HG03520 (cell line): ENCODE measurements around the gene GATA5.

Experiments
- ATAC-seq: cut with Tn5 transposase; IDR thresholded peaks from one replicate; pipeline ENCODE4 v1.9.1; 2021; ENCODE audit warnings: mild to moderate bottlenecking, moderate library complexity; ENCODE audit not compliant: unreplicated experiment

GATA5 gene

GRCh38 chr20:62488470-62488869, 12.7 kb upstream of the GATA5 start:
- no peak for ATAC-seq

GRCh38 chr20:62487561-62488354, 12.0 kb upstream of the GATA5 start:
- ATAC-seq, result no peak

GRCh38 chr20:62487118-62487517, 11.3 kb upstream of the GATA5 start:
- no peak for ATAC-seq

DNA sequence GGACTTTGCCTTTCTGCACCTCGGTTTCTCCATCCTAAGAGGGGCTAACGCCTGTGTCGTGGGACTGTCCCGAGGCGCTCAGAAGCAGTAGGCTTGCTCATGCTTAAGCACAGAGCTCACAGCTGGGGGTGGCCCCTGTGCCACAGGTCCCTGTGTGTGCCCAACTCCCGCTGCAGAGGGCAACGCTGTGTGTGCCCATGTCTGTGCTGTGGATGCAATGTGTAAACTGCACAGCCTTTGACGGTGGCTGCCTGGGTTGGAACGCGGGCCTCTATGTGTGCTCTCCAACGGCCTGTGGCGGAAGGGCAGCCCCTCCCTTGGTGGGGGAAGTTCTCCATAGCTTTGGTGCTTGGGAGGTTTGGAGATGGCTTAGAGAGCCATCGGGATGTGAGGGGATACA, 10.7 kb upstream of the GATA5 start:
- no peak for ATAC-seq

DNA sequence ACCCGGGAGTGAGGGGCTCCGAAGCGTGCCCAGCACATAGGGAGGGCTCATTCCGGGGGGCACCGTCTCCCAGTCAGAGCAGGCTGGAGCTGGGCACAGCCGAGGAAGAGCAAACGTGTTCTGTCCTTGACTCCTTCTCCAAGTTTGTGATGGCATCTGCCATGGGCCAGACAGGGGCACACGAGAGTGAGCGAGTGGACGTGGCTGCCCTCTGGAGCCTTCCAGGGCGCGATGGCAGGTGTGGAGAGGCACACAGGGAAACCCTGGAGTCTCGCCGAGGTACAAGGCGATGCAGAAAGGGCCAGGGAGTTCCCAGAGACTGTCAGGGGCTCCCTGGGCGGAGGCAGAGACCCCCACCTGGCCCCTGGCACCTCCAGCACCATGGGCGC, 9.9 kb upstream of the GATA5 start:
- no peak for ATAC-seq

- no peak for ATAC-seq
These were observed 9.4 kb upstream of the GATA5 start for GRCh38 chr20:62485062-62485700.

GRCh38 chr20:62484478-62484877, 8.7 kb upstream of the GATA5 start:
- no peak for ATAC-seq

DNA sequence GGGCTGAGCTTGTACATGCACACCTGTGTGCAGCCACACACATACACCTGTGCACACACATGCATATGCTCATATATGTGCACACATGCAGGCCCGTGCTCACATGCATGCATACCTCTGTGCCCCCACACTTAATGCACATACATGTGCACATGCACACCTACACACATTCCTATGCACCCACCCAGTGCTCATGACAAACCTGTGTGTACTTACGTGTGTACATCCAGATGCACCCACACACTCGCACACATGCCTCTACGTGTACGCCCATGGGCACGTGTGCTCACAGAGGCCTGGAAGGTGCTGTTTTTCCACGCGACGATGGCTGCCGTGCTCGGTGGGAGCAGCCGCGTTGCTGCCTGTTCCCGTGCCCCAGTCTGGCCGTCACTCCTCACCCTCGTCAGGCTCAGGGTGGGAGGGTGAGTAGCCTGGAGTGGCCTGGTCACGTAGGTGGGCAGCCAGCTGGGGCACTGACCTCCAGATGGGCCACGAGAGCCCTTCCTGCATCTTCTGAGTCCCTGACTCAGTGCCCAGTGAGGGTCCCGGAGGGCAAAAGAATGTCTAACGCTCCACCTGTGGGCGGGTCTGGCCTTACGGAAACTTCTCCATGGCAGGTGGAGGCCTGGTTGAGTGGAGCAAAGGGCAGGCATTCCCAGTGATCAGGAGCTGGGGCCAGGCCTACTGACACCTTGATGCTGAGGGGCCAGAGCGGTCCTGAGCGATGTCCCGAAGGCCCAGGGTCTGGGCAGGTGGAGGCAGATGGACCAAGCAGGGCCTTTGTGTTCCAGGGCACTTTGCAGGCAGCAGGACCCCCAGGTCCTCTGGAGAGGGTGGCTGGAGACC, 8.0 kb upstream of the GATA5 start:
- ATAC-seq, result no peak

- no peak for ATAC-seq
These were observed 7.2 kb upstream of the GATA5 start for GRCh38 chr20:62482974-62483373.

GRCh38 chr20:62482146-62482809, 6.5 kb upstream of the GATA5 start:
- no peak for ATAC-seq

GRCh38 chr20:62481425-62482145, 5.8 kb upstream of the GATA5 start:
- ATAC-seq, result no peak

DNA sequence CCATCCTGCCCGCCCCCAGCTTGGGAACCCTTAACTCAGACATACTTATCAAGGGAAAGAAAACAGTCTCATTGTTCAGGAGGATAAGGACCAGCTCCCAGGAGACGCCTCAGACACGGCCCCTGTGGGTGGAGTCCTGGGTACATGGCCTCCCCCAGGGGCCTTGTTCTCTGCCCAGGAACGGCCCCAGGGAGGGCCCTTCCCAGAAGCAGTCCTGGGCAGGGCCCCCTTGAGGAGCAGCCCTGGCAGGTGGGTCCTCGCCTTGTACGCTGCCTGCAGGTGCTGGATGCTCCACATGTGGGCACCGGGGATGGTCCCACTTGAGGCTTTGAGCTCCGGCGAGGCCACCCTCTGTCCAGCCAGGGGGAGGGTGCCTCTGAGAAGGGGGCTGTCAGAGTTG, 4.5 kb upstream of the GATA5 start:
- ATAC-seq, result no peak

DNA sequence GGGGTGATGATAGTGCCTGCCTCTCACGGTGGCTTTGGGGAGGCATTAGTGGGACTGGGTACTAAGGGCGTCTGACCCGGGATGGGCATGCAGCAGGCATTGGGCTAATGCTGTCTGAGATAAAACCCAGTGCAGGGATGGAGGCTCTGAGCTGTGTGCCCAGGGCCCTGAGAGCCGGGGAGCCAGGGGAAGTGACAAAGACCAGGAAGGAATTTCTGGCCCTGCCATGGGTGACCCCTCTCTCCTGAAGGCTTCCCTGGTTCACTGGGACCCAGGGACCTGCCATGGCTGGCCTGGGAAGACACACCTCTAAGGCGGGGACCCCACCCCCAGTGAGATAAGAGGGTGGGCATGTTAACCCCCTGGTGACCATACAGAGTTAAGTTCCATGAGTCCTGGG, 3.9 kb upstream of the GATA5 start:
- ATAC-seq, result no peak

DNA sequence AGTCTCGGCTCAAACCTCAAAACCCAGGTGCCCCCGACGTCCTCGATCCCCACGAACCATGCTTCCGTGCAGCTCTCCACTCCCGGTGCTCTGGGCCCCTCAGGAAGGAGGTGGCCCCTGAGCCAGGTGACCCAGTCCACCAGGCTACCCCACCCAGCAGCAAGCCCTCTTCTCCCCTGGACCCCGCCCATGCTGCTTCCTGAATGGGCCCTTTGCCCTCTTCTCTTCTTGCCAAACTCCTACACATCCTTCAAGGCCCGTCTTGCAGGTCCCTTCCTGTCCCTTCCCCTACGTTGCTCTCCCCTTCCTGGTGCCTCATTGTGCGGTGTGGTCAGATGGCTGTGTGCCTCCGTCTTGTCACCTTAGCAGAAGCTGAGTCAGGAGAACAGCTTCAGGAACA, 3.4 kb upstream of the GATA5 start:
- no peak for ATAC-seq

DNA sequence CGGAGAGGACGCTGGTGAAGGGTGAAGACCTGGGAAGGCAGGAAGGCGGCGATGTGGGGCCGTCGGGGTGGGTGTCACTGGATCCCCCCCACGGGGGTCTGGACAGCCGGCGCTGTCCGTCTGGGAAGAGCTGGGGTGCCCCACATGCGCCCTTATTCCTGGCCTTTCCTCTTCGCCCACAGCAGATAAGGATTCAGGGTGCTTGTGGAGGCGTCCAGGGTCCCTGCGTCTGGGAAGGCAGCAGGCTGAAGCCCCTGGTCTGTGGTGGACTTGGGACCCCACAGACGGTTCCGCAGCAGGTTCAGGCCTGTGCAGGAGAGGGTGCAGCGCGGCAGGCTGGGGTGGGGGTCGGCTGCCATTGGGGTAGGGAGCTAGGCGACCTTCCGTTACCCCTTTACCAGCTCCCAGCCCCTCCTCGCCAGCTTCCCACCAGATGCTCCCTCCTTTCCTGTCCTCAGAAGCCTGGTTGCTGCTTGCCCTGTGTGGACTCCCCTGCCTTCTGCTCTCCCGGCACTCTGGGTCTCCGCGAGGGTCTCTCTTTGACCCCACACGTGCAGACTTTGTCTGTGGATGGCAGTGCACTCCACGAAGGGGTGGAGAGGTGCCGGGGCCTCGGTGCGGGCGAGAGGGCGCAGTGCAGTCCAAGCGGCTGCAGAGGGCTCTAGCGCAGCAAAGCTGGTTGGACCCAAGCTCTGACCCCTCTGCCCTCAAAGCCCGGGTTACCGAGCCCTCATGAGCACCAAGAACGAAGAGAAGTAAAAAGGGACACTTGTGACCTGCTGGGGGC, 2.1 kb upstream of the GATA5 start:
- no peak for ATAC-seq

DNA sequence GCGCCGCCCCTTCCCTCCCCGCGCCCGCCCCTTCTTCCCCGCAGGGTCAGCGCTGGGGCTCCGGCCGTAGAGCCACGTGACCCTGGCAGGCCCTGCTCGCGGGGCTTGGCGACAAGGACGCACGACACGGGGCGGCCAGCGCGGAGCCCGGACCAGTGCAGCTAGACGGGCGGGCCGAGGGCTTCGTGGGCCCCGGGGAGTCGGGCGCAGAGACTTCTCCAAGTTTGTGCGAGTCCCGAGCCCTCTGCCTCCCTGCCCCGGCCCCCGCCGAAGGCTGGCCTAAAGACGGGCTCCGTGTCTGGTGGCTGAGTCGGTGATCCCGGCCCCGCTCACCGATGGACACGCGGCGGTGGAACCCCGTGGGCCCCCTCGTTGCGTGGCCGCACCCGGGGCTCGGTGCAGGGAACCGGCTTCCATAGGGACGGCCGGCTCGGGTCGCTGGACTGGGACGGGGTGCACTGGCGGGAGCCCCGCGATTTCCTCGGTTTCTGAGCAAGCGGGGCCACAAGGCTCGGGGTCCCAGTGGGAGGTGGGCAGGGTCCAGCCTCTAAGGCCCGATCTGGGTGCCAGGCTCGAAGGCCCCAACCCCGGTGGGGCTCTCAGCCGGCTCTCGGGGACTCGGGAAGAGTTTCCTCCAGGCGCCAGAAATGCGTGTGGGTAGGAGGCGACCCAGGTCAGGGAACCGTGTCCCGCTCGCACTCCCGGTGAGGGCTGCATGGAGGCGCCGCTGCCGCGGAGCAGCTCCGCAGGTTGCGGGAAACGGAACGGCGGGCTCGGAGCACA, 452 bp upstream of the GATA5 start:
- ATAC-seq, result no peak

GRCh38 chr20:62475027-62475771, 596 bp downstream of the GATA5 start:
- no peak for ATAC-seq

DNA sequence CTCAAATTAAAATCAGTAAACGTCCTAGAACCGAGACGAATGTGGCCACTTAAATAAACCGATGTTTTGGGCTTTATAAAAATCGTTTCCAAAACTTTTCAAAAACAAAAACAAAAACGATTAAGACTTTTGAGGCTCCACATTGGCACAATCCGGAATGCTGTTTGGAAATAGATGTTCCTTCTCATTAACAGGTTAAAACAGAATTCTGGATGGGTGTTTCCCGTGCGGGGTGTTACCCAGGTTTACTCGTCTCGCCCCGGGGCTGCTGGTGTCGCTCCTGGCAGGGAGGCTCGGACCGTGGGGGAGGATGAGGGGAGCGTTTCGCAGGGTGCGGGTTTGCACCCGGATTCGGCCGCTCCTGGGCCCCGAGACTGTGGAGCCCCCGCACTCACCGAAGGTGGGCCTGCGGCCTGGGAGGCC, 1.2 kb downstream of the GATA5 start:
- ATAC-seq, result no peak
